Omental fat pad (tissue), 4 donors: ENCODE measurements around the gene CACNA2D4. TPM values are rescaled to one million over a fixed set of nuclear protein-coding genes. Genes with fewer than 3 reads are reported as not detected.
A peak's percentile ranks its signal among the peaks of the same experiment; 100 is the strongest.

Experiments used
- ATAC-seq: fragments of 150-250 bp; one replicate; pipeline ENCODE4 v1.9.1; 2016; ENCODE audit warnings: mild to moderate bottlenecking, moderate library complexity; ENCODE audit not compliant: low FRiP score
- DNase-seq: peaks from one replicate; pipeline ENCODE4 v3.0.0-alpha.2; 2019; ENCODE audit warnings: low spot score
- total RNA-seq, 4 donors: library from RNA; depleted of rRNA; stranded (reverse); fragments of >200 nt; gene quantifications; one replicate each; pipeline ENCODE4 v1.1.0, GENCODE V29; 2016
- TF ChIP-seq, protein P1 (sequence below), 3 donors: fragments of 450-650 bp; IDR thresholded peaks; one replicate each; pipeline ENCODE4 v1.5.1; 2016 to 2017; ENCODE audit warnings: antibody characterized with exemption in 3 of 3, mild to moderate bottlenecking in 3 of 3, moderate library complexity in 2 of 3

Gene CACNA2D4
- total RNA-seq, 4 donors from 2014 or later, result 3.9 to 13.0 (median 6.8) TPM

DNA sequence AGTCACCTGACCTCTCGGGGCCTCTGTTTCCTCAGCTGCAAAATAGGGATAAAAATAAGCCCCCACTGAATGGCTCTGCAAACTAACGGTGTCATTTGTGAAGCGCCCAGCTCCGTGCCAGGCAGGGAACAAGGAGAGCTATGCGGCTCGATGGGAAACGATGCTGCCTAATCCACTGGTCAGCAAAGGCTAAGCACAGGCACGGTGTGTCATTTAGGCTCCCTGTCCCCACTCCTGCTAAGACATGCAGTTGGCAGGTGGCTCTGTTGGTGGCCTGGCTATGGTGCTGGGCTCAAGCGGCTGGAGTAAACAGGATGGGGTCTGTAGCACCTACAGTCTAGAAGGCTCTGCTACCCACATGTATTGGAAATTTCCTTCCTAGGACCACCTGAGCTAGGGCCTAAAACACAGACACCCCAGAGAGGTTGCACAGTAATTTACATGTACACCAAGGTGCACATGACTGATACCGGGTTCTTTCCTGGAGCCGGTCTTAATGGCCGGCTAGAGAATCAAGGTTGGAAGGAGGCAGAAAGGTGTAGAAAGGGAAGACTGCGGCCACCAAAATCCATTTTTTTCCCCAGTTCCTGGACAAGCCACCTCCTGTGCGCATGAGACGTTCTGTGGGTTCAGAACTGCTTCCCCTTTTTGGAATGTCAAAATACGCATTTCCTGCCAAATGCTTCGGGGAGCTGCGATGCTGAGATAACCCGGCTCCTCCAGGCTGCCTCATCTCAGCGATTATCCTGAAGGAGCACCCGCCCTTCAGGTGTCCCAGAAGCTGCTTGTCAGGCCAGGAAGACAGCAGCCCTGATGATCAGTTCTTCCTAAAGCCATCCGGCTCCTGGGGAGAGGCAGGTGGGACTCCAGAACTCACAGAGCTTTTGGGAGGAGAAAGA, 1.0 kb downstream of the CACNA2D4 start:
- TF ChIP-seq, protein P1, sequence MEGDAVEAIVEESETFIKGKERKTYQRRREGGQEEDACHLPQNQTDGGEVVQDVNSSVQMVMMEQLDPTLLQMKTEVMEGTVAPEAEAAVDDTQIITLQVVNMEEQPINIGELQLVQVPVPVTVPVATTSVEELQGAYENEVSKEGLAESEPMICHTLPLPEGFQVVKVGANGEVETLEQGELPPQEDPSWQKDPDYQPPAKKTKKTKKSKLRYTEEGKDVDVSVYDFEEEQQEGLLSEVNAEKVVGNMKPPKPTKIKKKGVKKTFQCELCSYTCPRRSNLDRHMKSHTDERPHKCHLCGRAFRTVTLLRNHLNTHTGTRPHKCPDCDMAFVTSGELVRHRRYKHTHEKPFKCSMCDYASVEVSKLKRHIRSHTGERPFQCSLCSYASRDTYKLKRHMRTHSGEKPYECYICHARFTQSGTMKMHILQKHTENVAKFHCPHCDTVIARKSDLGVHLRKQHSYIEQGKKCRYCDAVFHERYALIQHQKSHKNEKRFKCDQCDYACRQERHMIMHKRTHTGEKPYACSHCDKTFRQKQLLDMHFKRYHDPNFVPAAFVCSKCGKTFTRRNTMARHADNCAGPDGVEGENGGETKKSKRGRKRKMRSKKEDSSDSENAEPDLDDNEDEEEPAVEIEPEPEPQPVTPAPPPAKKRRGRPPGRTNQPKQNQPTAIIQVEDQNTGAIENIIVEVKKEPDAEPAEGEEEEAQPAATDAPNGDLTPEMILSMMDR (IDR thresholded peaks at IDR 0.05), result no peak
- no peak for DNase-seq
- ATAC-seq, result no peak

DNA sequence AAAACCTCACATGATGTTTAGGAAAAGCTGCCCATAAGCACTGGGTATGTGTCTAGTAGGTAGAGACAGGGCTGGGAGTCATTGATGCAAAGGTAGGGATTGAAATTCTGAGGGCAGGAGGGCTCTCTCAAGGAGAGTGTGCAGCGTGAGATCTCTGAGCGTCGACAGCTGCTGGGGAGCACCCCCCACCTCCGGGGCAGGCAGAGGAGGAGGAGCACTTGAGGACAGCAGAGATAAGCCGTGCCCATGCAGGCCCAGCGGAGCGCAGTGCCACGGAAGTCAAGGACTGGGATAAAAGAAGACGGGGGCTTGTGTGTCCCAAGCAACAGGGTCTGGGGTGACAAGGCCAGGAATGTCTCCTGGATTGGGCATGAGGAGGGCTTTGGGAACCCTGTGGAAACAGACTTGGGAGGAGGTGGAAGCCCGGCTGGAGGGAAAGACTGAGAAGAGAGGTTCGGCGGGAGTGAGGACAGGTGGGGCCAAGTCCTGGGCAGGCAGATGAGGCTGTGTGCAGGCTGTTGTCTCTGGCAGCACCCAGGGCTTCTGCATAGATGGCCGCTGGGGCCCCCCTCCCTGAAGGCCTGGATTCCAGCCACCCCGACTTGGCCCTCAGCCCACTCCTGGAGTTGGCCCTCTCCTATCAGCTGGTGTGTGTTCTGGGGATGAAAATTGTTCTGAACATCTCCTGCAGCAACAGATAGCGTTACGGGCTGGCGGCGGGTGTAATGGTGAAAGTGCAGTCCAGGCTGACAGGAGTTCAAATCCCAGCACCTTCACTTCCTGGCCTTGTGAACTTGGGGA, 1.9 kb downstream of the CACNA2D4 start:
- TF ChIP-seq, protein P1 (IDR thresholded peaks at IDR 0.05), result no peak
- DNase-seq (peak; percentile 16), ATAC-seq (no peak)

DNA sequence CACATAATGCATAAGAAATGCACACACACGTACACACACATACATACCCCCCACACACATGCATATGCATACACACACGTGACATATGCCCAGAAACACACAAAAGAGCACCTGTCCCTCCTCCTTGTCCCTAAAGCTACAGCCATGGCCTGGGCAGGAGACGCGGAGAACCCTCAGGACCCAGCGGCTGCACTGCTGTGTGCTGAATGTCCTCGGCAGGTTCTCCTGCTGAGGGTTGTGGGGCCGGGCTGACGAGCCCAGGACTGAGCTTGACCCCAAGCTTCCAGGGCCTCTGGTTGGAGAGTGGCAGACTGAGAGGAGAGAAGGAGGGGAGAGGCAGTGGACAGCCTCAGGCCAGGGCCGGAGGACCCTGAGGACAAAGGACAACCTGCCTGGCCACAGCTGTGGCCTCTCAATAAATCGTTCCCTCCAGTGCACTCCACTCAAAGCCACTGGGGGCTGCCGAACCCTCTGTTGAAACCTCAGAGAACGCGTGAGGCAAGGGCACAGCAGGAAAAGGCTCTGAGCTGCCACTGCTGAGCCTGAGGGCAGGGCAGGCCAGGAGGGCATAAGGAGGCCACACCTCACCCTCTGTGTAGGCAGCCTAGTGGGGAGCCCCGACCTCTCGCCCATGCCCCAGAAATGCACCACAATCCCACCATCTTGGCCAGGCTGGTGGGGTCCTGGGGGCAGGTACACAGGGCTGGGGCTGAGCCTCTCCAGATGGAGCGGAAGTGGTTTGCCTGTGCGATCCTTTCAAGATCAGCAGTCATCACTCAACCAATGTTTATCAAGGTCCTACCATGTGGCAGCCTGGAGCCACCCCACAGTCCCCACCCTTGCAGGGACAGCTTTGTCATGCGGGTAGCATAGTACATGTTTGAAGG, 3.1 kb downstream of the CACNA2D4 start:
- ATAC-seq, result no peak
- TF ChIP-seq, protein P1 (IDR thresholded peaks at IDR 0.05), result no peak
- DNase-seq, result peak; percentile 9

DNA sequence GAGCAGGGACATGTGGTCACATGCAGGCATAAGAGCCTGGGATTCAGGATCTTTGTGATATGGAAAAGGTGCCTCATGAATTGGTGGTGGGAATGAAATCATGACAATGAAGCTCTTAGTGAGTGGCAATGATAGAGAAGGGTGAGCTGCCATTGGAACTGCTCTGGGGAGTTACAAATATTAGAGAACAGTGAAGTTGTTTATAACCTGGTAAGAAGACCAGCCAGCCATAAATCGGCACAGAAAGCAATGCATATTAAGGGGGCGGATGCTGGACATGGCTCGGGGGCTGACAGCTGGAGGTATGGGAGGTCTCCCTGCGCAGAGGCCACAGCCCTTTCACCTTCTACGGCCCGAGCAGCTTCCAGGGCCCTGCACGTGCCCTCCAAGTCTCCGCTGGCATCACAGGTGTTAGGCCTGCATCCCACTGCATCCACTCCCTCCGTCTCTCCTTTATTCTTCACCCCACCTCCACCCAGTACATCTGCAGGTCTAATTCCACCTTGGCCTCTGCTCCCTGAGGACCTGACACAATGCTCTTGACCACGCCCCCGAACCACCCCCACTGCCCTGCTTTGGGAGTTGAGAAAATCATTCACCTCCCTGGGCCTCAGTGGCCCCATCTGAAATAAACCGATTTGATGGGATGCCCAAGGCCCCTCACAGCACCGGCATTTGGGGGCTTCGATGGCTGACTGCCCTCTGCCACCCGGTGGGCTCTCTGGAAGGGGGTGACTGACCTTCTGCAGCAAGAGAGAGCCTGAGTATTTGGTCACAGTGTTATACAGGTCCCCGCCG, 4.1 kb downstream of the CACNA2D4 start:
- TF ChIP-seq, protein P1 (IDR thresholded peaks at IDR 0.05), result no peak
- DNase-seq (peak; percentile 7), ATAC-seq (no peak)

DNA sequence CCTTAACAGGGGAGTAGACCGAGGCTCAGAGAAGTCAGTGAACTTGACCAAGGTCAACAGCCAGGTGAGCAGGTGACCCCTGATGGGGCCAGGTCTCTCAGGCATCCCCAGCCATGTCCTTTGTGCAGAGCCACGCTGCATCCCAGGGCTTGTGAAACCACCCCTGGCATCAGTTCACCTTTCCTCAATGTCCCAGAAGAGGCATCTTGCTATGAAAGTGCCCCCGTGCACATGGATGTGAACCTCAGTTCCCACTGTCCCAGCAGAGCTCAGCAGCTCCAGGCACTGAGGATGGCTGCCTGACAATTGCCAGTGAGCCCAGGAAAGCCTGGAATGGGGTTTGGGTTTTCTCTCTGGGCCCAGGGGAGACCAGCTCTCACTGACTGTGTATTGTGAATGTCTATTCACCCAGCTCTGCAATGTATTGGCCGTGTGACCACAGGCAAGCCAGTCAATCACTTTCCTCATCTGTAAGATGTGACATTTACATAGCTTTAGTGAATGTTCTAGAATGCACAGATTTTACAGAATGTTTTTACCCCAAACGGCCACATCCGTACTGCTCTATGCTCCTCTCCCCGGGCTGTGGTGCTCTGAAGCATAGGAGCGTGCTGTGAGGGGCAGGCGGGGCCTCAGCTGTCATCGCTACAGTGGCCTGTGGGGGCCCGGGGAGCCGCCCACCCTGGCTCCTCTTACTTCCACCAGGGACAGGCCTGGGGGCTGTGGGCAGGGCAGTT, 4.9 kb downstream of the CACNA2D4 start:
- TF ChIP-seq, protein P1 (IDR thresholded peaks at IDR 0.05), result no peak
- DNase-seq, result no peak
- no peak for ATAC-seq
